COLO829 (cell line): ENCODE data around the gene RNU5D-1.
"Not testable (repeated sequence)": the region's sequence is repeated elsewhere in the genome, so short reads cannot be mapped to it uniquely, and the experiment has no call there.

Experiments
- DNase-seq: peaks from one replicate; pipeline ENCODE4 v3.0.0; 2012; ENCODE audit warnings: low spot score

Gene RNU5D-1

DNA sequence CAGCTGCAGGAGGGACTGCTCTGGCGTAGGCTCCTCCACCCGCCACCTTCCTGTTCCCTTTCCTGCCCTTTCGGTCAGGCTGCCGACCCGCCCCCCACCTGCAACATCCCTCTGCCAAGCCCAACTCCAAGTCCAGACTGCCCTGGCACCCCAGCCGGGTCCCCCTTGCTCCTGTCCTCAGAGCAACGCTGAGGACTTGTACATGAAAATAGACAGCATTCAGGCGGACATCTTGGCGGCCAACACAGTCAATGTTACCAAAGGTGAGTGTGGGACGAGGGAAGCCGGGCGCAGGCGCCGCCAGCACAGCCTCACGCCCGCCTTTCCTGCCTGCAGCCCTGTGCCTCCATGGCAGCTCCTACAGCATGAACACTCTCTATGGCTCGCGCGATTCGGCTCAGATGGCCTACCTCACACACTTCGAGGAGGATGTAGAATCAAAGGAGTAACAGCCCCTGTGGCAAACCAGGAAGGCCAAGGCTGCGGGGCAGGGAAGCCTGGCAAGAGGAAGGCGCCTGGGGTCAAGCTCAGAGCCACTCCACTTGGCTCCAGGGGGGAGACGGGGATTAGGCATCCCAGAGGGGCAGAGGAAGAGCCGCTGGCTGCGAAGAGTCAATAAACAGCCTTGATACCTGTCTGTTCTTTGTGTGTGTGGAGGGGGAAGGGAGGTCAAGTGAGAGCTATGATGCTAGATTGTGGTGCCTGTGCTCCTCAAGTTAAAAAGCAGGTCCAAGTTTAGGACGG is 5.8 kb downstream of the RNU5D-1 start:
- DNase-seq, result no peak

DNA sequence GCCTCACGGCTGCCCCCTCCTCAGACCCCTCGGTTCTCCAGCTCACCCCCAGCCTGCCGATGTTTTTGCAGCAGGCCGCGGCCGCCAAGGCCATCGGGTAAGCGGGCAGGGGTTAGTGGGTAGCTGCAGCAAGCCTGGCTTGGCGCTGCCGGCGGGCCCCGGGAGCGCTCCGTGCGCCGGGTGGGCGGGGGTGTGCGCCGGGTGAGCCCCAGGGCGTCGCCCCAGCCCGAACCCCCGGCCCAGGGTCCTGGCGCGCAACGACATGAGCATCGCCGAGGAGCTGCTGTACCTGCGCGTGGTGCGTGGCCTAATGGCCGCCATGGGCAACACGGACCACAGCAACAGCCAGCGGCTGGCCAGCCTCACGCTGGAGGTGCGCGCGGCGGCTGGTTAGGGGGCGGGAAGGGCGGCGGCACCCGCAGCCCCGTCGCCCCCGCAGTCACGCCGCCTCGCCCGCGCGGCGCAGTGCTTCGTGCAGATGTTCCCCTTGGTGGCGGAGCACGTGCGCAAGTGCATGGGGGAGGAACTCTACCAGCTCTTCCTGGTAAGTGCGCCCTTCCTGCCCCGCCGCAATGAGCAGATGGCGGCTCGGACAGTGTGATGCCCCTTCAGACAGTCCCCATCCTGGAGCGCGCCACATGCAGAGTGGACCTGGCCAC is 6.5 kb downstream of the RNU5D-1 start:
- no peak for DNase-seq

GRCh38 chr1:44723496-44724295 is 7.3 kb downstream of the RNU5D-1 start:
- no peak for DNase-seq

DNA sequence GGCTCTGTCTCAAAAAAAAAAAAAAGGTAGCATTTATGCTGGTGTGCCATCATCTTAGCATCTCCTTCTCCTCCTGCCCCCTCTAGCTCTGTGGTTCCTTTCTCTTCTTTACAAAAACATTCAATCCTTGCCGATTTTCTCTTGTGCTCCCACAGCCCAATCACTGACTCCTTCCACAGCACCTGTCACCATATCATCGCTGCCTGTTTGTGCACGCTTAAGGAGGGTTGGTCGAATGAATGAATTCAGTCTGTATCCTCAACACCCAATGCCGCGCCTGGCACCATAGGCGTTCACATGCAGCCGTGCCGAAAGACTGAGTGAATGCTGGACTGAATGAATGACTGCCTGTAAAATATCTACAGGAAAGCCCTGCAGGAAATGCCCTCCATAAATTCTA is 7.9 kb downstream of the RNU5D-1 start:
- no peak for DNase-seq

DNA sequence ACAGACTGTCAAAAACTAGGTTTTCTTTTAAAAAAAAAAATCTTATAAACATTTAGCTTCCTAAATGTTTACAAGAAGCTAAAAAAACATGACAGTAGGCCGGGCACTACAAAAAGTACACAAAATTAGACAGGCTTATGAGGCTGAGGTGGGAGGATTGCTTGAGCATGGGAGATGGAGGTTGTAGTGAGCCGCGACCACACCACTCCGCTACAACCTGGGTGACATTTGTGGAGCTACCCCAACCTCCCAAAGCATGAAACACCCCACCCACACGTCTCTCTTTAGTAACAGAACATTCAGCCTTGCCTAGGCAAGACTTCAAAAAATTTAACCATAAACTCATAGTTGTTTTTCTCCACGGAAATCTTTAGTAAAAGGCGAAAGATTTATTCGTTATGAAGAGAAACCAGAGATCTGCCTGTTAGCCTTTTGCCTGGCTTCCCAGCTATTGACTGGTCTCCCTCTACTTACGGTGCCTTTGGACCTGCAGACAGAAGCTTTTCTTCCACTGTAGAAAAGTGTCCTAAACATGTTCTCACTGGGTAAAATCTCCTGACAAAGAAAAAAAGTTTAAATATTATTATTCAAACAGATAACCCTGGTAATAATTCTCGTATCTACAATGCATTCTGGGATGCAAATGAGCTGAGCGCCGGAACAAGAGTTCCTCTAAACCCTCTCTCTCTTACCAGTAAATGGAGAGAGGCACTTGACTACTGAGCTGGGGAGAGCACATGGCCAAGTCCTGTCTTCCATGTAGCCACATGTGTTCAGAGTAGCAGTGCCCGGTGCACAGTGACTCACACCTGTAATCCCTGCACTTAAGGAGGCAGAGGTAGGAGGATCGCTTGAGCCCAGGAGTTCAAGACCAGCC is 9.2 kb downstream of the RNU5D-1 start:
- peak; percentile 92 for DNase-seq

DNA sequence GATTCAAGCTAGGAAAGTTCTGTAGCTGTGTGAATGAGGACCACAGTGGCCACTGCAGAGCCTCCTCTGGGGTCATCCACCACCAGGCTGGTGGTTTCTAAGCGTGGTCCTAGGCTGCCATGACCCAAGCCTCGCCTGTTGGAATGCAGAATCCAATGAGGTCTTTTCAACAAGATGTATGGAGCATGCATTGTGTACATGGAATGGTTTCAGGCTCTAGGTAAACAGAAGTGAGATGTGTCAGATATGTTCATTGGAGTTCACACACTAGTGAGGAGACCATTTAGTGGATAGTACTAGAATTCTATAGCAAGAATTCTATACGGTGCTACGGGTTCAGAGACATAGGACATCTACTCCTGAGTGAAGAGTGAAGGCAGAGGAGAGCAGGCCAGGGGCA is 10.7 kb downstream of the RNU5D-1 start:
- DNase-seq, result no peak

DNA sequence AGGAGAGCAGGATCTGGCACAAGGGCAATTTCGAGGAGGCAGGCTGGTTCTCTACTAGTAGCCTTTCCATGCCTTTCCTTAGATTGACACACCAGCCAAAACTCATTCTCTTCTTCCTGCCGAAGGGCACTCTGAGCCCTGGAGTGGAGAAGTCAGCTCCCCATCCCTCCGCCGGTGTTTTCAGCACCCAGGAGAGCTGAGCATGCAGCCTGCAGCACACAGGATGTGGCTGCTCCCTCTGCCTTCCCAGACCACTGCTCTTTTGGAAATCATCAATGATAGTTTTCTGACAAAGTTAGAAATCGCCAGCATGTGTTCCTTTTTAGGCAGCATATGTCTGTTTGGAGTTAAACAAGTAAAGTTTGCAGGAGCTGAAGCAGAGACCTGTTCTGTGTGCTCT is 11.7 kb downstream of the RNU5D-1 start:
- no peak for DNase-seq

- DNase-seq, result no peak
Observed at GRCh38 chr1:44718091-44718490, 12.9 kb downstream of the RNU5D-1 start.

- no peak for DNase-seq
Observed at GRCh38 chr1:44717653-44718052, 13.3 kb downstream of the RNU5D-1 start.

GRCh38 chr1:44717156-44717555 is 13.8 kb downstream of the RNU5D-1 start:
- no peak for DNase-seq

GRCh38 chr1:44714944-44715571 is 15.9 kb downstream of the RNU5D-1 start:
- peak; percentile 68 for DNase-seq

GRCh38 chr1:44714532-44714931 is 16.4 kb downstream of the RNU5D-1 start:
- no peak for DNase-seq

GRCh38 chr1:44713321-44713781 is 17.6 kb downstream of the RNU5D-1 start:
- no peak for DNase-seq

- DNase-seq, result peak; percentile 61
Observed at GRCh38 chr1:44707959-44708831, 22.8 kb downstream of the RNU5D-1 start.

- DNase-seq, result peak; percentile 66
Observed at GRCh38 chr1:44707112-44707881, 23.7 kb downstream of the RNU5D-1 start.

DNA sequence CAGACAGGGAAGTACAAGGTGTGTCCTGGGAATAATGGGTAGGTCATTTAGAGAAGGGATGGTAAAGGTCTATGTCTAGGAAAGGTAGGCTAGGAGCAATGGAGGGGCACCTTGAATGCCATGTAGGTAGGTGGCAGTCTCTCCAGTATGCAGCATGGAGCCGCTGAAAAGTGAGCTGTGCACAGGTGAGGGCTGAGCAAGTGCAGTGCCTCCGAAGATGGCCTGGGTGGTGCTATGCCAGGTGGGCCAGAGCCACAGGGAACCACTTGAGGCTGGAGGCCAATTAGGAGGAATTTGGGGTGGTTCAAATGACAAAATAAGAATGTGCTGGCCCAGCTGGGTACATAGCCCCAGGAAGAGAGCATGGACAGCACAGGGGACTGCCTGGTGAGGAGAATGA is 25.0 kb downstream of the RNU5D-1 start:
- DNase-seq, result no peak

GRCh38 chr1:44705470-44705869 is 25.5 kb downstream of the RNU5D-1 start:
- no peak for DNase-seq

DNA sequence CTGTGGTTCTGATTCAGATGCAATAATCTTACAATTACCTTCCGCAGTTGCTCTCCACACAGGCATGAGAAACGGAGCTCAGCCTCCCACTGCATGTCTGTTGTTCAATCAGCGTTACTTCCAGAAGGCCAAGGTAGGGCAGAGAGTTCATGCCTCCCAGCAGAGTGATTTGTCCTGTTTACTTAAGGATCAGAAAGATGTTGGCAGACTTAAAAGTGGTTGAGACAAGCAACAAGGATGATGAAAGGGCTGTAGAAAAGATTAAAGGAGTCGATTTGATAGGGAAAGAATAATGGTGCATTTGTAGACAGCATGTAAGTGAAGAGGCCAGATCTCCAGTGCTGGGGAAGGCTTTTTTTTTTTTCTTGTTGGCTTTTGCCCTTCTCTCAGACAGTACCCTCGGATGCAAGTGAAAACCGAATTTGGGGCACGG is 29.8 kb downstream of the RNU5D-1 start:
- no peak for DNase-seq

DNA sequence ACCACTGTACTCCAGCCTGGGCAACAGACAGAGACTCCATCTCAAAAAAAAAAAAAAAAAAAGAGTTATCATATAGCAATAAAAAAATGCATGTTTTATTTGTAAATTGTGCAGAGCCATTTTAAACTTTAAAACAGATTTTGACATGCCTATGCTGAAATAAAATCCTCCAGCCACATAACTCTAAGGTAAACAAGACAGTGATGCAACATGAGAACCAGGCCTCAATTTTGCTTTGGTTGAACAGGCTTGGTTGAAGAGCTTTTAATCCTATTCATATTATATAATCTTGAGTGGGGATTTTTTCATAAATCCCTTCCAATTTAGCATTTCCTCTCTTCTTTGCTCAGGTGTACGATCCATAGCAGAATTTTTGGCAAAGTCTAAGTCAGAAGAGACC is 30.4 kb downstream of the RNU5D-1 start:
- DNase-seq, result no peak

DNA sequence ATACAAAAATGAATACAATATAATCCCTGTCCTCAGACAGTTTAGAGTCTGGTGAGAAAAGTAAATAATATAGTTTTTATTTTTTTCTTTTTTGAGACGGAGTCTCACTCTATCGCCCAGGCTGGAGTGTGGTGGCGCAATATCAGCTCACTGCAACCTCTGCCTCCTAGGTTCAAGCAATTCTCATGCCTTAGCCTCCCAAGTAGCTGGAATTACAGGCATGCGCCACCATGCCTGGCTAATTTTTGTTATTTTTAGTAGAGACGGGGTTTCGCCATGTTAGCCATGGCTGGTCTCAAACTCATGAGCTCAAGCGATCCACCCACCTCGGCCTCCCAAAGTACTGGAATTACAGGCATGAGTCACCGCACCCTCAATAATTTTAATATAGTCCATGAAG is 31.6 kb downstream of the RNU5D-1 start:
- DNase-seq, result not testable (repeated sequence)
